AG09319 (cell line): ENCODE measurements around the gene INS.

ENCODE experiments used
- DNase-seq: peaks from one replicate; pipeline ENCODE4 v3.0.0-alpha.2; 2010; ENCODE audit warnings: low read depth; ENCODE audit errors: extremely low read depth
- CTCF ChIP-seq: IDR thresholded peaks from 2 replicates; pipeline ENCODE4 v1.5.1; 2011; ENCODE audit warnings: low read depth, mild to moderate bottlenecking, inconsistent platforms, low read length, moderate library complexity

INS gene

GRCh38 chr11:2167141-2168045 lies 6.4 kb upstream of the INS start:
- DNase-seq = no peak
- no peak for TF ChIP-seq CTCF

- DNase-seq = no peak
- peak; percentile 27 for TF ChIP-seq CTCF
Observed at GRCh38 chr11:2166091-2166851, 5.3 kb upstream of the INS start.

DNA sequence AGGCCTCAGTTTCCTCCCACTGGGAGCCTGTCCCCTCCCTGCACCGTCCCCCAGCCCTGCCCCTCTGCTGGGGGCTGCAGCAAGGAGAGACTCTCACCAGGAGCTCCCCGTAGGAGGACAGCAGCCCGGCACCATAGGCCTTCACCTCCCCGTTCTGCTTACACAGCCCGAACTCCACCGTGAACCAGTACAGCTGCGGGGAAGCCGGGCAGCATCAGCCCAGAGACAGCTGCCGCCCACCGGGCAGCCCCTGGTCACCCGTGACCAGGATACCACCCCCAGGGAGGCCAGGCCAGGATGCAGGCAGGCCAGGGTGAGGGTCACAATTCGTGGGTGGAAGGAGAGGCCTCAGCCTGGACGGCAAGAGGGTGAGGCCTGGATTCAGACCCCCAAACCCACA lies 4.6 kb upstream of the INS start:
- no peak for DNase-seq
- no peak for TF ChIP-seq CTCF

DNA sequence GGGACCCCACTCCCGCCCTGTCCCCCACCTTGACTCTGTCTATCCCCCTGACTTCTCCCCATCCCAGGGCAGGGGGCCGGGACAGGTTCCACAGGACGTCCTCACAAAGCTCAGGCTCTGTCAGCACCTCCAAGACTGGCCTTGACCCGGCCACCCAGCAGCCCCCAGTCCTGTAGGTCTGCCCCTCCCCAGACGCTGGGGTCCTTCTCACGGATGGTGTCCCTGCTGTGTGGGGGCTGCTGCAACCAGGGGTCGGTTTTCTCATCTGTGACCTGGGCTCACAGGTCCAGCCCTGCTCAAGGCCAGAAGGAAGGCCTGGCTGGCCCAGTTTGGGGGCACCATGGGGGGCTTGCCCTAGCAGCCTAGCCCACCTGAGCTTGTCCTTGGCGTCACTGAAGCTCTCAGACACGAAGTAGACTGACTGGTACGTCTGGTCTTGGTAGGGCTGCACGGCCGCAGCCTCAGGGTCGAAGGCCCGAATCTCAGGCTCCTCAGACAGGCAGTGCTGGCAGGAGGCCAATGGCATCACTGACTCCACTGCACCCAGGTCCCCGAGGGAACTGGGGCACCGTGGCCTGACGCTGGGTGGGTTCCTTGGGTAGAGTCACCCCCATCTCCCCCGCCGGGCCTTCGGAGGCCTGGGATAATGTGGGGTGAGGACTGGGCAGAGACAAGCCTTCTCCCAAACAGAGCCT lies 4.0 kb upstream of the INS start:
- no peak for TF ChIP-seq CTCF
- DNase-seq = no peak

GRCh38 chr11:2164081-2164480 lies 3.1 kb upstream of the INS start:
- no peak for TF ChIP-seq CTCF
- no peak for DNase-seq

GRCh38 chr11:2163428-2163978 lies 2.5 kb upstream of the INS start:
- DNase-seq = no peak
- TF ChIP-seq CTCF = no peak
